ENCODE results near the gene RAI1.

- TF ChIP-seq E2F4 (IDR thresholded peaks at IDR 0.05; ENCODE audit: low read depth, low read length) = no peak
- TF ChIP-seq GABPA (IDR thresholded peaks at IDR 0.05; ENCODE audit: low read depth) = no peak
- no peak for TF ChIP-seq POLR2A (IDR thresholded peaks at IDR 0.05; ENCODE audit: low read depth, low read length)
- TF ChIP-seq ZNF592 (IDR thresholded peaks at IDR 0.05) = no peak
- TF ChIP-seq MAX (IDR thresholded peaks at IDR 0.05; ENCODE audit: low read depth, low read length) = no peak
- no peak for TF ChIP-seq JUNB (IDR thresholded peaks at IDR 0.05)
- no peak for TF ChIP-seq RAD21 (IDR thresholded peaks at IDR 0.05; ENCODE audit: insufficient read depth, low read depth, low read length)
- no peak for TF ChIP-seq CREB1 (IDR thresholded peaks at IDR 0.05; ENCODE audit: low read depth)
- TF ChIP-seq ZZZ3 (IDR thresholded peaks at IDR 0.05; ENCODE audit: control insufficient read depth, insufficient read length, low read depth) = no peak
- TF ChIP-seq ZNF207 (IDR thresholded peaks at IDR 0.05; ENCODE audit: borderline replicate concordance) = no peak
- no peak for TF ChIP-seq ATF3 (IDR thresholded peaks at IDR 0.05; ENCODE audit: borderline replicate concordance, extremely low read depth, low read depth, low read length)
- no peak for TF ChIP-seq PBX3 (IDR thresholded peaks at IDR 0.05; ENCODE audit: insufficient replicate concordance, low read depth, low read length)
- no peak for TF ChIP-seq POU2F2 (IDR thresholded peaks at IDR 0.05; ENCODE audit: borderline replicate concordance, low read depth, low read length)
These were observed 149.0 kb downstream of the RAI1 start for GRCh38 chr17:17830269-17830567.
